ENCODE measurements around the gene HCN2.

DNA sequence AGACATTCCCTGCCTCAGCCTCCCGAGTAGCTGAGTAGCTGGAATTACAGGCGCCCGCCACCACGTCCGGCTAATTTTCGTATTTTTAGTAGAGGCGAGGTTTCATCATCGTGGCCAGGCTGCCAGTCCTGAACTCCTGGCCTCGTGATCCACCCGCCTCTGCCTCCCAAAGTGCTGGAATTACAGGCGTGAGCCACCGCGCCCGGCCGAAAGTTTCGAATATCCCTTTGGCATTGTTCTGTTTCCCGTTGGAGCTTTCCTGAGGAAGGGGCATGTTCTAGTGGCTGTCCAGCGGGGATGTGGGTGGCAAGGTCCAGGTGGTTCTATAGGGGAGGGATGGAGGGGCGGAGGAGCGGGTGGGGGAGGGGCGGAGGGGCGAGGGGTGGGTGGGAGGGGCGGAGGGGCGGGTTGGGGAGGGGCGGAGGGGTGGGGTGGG lies 19.4 kb upstream of the HCN2 start:
- TF ChIP-seq POLR2A (IDR thresholded peaks at IDR 0.05; ENCODE audit: low read length) (no peak), GATA1 (IDR thresholded peaks at IDR 0.05; ENCODE audit: low read depth, low read length) (no peak)
